ENCODE measurements around the gene HAND2.

The HAND2 gene

GRCh38 chr4:173530326-173531085 is 477 bp upstream of the HAND2 start:
- TF ChIP-seq, protein P1, sequence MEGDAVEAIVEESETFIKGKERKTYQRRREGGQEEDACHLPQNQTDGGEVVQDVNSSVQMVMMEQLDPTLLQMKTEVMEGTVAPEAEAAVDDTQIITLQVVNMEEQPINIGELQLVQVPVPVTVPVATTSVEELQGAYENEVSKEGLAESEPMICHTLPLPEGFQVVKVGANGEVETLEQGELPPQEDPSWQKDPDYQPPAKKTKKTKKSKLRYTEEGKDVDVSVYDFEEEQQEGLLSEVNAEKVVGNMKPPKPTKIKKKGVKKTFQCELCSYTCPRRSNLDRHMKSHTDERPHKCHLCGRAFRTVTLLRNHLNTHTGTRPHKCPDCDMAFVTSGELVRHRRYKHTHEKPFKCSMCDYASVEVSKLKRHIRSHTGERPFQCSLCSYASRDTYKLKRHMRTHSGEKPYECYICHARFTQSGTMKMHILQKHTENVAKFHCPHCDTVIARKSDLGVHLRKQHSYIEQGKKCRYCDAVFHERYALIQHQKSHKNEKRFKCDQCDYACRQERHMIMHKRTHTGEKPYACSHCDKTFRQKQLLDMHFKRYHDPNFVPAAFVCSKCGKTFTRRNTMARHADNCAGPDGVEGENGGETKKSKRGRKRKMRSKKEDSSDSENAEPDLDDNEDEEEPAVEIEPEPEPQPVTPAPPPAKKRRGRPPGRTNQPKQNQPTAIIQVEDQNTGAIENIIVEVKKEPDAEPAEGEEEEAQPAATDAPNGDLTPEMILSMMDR (IDR thresholded peaks at IDR 0.05), result no peak
- Histone ChIP-seq H3K4me3 (peak overlapping the region; percentile 87), H3K27ac (peak overlapping the region; percentile 67 to 99)
- no peak for DNase-seq (ENCODE audit: low spot score)

DNA sequence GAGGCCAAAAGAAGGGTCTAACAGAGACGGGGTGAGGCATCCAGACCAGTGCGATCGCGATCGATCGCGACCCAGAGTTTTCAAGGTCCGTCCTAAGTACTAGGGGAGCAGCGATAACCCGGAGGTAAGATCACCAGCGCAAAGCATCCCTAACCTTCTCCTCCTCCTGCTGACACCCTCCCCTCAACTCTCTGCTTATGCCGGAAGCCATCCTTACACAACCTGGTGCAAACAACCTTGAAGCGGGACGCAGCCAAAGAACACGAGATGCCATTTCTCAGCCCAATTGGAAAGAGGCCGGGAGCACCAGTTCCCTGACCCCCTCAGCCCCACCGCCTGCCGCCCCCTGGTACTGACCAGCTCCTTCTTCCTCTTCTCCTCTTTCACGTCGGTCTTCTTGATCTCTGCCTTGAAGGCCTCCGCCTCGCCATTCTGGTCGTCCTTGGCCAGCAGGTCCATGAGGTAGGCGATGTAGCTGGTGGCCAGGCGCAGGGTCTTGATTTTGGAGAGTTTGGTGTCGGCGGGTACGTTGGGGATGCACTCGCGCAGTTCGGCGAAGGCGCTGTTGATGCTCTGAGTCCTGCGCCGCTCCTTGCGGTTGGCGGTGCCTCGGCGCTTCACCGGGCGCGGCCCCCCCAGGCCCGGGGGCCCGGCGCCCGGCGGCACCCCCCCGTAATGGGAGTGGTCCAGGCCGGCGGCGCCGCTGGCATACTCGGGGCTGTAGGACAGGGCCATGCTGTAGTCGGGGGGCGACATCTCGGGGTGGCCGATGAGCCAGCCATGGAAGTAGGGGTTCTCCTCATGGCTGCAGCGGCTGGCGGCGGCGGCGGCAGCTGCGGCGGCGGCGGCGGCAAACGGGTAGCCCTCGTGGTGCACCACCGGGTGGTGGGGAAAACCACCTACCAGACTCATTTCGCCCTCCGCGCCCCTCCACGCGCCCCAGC is 1.4 kb downstream of the HAND2 start:
- TF ChIP-seq, protein P1 (IDR thresholded peaks at IDR 0.05), result no peak
- peak overlapping the region; percentile 87 for H3K4me3 ChIP-seq
- DNase-seq (ENCODE audit: low spot score), result no peak
- H3K27ac ChIP-seq, result peak overlapping the region; percentile 95 to 99

DNA sequence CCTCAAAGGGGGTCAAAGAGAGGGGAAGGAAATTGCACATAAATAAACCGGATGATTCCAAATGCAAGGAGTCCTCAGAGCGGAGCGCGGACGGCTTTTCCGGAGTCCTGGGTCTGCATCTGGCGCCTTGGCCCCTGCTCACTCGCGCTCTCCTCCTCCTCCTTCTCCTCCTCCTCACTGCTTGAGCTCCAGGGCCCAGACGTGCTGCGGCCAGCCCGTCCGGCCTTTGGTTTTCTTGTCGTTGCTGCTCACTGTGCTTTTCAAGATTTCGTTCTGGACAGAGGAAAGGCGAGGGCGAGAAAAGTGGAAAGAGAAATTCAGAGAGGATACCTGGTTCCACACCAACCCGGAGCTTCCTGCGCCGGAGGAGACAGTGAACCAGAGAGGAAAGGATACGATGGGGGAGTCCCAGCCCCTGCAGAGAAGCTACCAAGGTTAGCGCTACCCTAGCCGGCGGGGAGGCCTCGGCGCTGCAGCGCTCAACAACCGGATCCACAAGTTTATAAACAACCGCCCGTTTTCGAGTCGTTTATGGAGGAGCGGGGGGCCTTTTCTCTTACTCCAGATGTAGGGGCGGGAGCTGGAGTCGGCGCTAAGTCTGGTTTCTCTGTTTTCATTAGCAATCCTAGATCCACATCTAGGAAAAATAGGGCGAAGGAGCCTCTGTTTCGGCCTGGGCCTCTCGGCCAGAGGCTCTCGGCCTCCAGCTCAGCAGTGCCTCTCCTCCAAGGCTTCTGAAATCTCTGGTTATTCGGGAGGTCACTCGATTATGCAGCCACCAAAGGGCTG is 2.7 kb downstream of the HAND2 start:
- DNase-seq (ENCODE audit: low spot score), result no peak
- peak overlapping the region; percentile 95 to 99 for H3K27ac ChIP-seq
- H3K4me3 ChIP-seq, result peak overlapping the region; percentile 87
- TF ChIP-seq, protein P1 (IDR thresholded peaks at IDR 0.05), result no peak

DNA sequence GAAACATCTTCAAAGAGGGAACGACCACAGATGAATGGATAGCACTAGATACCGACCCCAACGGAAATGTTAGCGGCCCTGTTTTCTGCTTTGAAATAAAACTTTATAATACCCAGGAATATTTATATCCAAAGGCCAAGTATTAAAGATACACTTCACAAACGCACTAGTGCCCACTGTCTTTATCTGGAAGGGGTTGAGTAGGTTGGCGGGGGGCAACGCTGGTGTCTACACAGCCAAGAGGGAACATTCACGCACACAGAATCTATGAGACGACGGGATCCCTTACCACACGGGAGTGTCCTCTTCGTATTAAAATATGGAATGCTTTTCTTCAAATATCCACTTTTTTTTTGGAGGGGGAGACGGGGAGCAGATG is 3.3 kb downstream of the HAND2 start:
- DNase-seq (ENCODE audit: low spot score), result no peak
- Histone ChIP-seq H3K4me3 (peak overlapping the region; percentile 87), H3K27ac (peak overlapping the region; percentile 95 to 99)
- TF ChIP-seq, protein P1 (IDR thresholded peaks at IDR 0.05), result no peak

- H3K4me3 ChIP-seq, result peak overlapping the region; percentile 87
- DNase-seq (ENCODE audit: low spot score), result no peak
- TF ChIP-seq, protein P1 (IDR thresholded peaks at IDR 0.05), result no peak
- peak overlapping the region; percentile 95 to 99 for H3K27ac ChIP-seq
Measured at GRCh38 chr4:173526027-173526482, 4.0 kb downstream of the HAND2 start.

- peak overlapping the region; percentile 87 for H3K4me3 ChIP-seq
- TF ChIP-seq, protein P1 (IDR thresholded peaks at IDR 0.05), result no peak
- peak overlapping the region; percentile 95 to 99 for H3K27ac ChIP-seq
- DNase-seq (ENCODE audit: low spot score), result peak; percentile 71
Measured at GRCh38 chr4:173525118-173526011, 4.7 kb downstream of the HAND2 start.
